Measurements from ENCODE around the gene ABHD2. TPM values are rescaled to one million over a fixed set of nuclear protein-coding genes. Genes with fewer than 3 reads are reported as not detected.

ABHD2 gene
- polyA plus RNA-seq, 3 donors = 26.5 to 31.7 (median 29.0) TPM

- DNase-seq = no peak
Measured at GRCh38 chr15:89095556-89095955, 7.3 kb downstream of the ABHD2 start.

DNA sequence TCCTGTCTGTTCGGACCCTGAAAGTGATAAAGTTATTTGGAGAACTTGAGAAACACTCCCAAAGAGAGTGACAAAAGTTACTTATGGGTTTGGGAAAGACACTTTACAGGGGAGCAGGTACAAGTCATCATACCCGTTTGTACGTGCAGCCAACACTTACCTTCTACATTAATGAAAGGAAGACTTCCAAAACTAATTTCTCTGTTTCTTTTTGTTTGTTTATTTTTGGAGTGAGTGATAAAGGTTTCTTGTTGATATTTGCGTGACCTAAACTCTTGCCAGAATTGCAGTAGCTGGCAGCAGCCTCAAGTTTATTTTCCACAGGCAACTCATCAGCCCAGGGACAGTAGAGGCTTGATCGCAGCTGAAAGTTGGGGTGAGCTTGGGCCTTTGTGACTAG lies 8.4 kb downstream of the ABHD2 start:
- no peak for DNase-seq

DNA sequence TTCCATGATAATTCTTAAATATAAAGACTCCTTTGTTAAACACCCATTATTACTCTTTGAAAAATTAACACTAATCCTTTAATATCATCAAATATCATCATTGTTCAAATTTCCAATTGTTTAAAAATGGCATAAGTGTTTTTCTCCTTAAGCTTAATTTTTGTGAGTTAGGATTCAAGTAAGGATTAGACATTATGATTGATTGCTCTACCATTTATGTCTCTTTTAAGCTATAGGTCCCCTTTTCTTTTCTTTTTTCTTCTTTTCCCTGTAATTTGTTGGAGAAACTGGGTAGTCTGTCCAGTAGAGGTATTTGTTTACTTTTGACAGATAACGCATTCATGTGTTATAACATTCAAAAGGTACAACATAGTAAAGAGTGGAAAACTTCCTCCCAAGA lies 9.1 kb downstream of the ABHD2 start:
- no peak for DNase-seq

GRCh38 chr15:89098281-89098680 lies 10.0 kb downstream of the ABHD2 start:
- no peak for DNase-seq

GRCh38 chr15:89099968-89100367 lies 11.7 kb downstream of the ABHD2 start:
- no peak for DNase-seq

DNA sequence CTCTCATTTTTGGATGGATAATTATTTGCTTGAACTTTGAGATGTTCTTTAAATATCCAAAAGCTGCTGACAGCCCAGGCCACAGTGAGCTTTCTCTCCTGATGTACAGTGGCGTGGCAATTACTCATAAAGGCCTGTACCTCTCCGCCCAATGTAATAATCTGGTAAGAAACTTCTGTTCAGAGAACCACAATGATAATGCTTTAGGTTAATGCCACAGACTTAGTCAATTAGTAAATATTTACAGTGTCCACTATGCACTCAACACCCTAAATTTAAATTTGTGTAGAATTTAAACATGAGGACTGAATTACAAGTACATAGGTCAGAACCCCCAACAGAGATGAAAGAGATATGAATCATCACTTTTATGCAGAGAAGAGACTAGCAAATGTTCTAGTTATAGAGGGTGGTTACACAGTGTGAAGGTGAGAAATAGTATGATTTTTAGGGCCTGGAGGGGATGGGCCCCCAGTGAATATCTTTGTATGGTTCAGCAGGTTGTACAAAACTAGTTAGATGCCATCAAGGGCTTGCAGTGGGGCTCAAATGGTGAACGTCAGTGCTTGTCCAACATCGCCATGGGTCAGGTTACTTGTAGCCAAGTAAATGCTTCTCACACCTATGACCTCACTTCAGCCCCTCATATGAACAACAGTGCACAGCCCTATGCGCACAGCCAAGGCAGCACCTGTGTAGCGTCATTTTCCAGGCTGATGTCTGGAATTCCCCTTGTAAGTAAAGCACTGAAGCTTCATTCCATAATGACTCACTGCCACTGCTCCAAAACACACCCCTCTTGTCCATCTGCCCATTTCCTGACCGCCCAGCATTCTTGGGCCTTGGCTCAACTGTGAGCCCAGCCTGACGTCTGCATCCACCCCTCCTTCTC lies 13.3 kb downstream of the ABHD2 start:
- no peak for DNase-seq

DNA sequence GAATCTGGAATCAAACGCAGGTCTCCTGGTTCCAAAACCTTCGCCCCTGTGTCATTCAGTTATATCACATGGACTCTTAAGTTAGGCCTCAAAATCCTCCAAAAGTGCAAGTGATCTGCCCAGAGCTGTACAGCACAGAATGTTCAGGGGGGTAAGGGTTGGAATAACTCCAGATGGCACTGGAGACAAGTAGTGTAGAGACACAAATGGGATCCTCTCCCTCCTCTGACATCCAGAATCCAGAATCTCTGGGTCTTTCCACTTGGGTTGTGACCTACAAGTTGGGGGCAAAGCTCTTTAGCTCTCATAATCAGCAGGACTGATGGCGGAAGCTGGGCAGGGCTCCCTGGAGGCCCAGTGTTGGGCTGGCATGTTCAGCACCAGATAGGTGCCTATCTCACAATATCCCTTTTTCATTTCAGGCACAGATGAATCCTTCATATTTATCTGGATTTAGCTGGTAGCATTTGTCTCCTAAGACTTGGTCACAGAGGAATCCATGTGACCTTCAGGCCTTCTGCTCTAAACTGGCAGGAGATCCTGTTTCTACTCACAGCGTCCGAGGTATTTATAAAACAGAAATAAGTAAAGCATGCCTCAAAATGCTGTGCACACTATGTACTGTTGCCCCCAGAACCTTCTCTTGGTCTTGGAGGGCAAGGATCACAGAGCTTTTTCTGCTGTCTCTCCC lies 15.4 kb downstream of the ABHD2 start:
- DNase-seq = no peak

- DNase-seq = no peak
Measured at GRCh38 chr15:89104172-89104564, 15.9 kb downstream of the ABHD2 start.

- DNase-seq = peak; percentile 80
Measured at GRCh38 chr15:89105147-89105546, 16.9 kb downstream of the ABHD2 start.

GRCh38 chr15:89106200-89106599 lies 17.9 kb downstream of the ABHD2 start:
- DNase-seq = no peak

GRCh38 chr15:89107984-89108383 lies 19.7 kb downstream of the ABHD2 start:
- no peak for DNase-seq

GRCh38 chr15:89108835-89109234 lies 20.6 kb downstream of the ABHD2 start:
- no peak for DNase-seq

GRCh38 chr15:89109238-89109637 lies 21.0 kb downstream of the ABHD2 start:
- DNase-seq = no peak

DNA sequence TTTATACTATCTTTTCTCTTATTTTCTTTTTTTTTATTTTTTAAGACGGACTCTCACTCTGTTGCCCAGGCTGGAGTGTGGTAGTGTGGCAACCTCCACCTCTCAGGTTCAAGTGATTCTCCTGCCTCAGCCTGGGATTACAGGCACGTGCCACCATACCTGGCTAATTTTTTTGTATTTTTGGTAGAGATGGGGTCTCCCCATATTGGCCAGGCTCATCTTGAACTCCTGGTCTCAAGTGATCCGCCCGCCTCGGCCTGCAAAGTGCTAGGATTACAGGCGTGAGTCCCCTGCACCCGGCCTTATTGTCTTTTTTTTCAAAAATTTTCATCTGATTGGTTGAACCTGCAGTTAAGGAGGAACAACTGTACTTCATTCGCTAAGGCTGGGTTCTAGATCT lies 21.8 kb downstream of the ABHD2 start:
- DNase-seq = no peak

GRCh38 chr15:89111352-89111751 lies 23.1 kb downstream of the ABHD2 start:
- DNase-seq = no peak

DNA sequence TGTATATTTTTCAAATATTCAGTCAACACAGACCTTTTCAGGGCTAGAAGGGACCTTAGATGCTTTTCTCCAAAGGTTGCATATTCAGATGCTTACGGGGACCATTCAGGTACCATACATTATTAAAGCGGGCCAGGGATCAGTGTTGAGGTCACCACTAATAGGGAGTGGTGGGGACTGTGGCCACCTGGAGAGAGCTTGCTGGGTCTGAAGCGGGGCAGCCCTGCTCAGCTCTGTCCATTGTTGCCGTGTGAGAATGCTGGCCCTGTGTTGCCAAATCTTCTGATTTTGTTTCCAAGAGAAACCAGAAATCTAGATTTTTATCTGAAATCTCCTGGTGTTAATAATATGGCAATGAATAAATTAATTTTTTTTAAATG lies 23.7 kb downstream of the ABHD2 start:
- no peak for DNase-seq

GRCh38 chr15:89112341-89112971 lies 24.2 kb downstream of the ABHD2 start:
- no peak for DNase-seq

- no peak for DNase-seq
Measured at GRCh38 chr15:89113296-89114024, 25.2 kb downstream of the ABHD2 start.

GRCh38 chr15:89114990-89115389 lies 26.7 kb downstream of the ABHD2 start:
- no peak for DNase-seq

DNA sequence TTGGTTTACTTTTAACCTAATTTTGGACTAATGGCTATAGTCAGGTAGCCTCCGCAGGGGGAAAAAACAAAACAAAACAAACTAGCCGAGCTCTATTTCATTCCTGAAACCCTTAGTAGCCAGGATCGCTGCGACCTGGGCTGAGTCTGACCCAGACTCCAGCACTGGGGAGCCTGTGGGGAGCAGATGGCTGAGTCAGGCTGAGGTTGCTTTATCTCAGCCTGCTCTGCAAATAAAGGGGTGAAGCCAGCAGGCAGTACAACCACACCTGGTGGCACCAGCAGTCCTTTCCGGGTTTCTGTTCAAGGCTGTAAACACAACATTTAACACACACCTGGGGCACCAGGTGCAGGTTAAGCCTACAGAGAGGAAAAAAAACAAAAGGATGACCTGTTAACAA lies 27.3 kb downstream of the ABHD2 start:
- DNase-seq = no peak

DNA sequence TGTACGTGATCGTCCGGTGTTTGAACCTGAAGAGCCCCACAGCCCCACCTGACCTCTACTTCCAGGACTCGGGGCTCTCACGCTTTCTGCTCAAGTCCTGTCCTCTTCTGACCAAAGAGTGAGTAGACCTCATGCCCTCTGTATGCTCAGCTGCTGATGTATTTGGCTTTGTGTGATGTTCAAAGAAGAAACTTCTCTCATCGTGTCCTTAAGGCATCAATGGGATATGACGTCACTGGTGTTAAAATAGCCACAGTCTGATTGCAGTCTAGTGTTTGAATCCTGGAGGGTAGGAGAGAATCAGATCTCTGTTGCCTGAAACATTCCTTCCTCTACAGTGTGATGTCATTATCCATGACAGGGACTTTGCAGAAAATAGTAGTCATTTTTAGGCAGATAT lies 28.1 kb downstream of the ABHD2 start:
- DNase-seq = no peak

DNA sequence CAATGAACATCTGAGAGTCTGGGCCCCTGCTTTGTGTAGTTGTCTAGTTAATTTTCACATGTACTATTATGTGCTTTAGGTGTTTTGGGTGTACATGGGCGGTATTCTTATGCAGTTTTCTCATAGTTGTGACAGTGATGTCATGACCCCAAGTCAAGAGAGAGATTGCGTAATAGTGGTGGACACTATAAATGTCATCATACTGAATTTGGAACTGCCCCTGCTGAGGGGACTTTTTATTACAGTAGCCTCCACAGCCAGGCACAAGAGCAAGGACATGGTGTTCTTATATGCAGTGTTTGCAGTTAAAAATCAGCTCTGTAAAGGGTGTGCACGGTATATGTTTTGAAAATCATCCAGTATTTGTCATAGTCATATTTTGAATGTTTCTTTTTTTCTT lies 29.5 kb downstream of the ABHD2 start:
- DNase-seq = no peak

Data from renal pelvis (tissue), 4 donors.